ENCODE measurements around the gene LINGO4.
A peak's percentile ranks its signal among the peaks of the same experiment; 100 is the strongest.
"Not testable (repeated sequence)": the region's sequence is repeated elsewhere in the genome, so short reads cannot be mapped to it uniquely, and the experiment has no call there.

Gene LINGO4

DNA sequence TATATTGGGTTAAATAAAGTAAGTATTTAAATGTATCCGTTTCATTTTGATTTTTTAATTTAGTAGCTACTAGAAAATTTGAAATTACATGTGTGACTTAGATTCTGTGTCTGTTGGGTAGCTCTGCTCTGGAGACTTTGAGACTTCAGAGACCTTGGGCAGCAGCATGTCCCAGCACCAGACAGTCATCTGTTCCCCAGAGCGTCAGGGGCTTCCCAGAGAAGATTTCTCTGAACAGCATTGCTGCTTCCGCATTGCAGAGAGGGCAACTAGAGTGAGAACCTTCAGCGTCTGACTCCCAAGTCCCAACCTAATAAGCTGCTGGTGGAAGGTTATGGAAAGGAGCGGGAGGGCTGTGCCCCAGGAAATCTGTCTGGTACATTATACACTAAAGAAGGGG is 6.6 kb downstream of the LINGO4 start:
- TF ChIP-seq ZFX (IDR thresholded peaks at IDR 0.05; ENCODE audit: borderline replicate concordance), result no peak
- TF ChIP-seq, protein P1, sequence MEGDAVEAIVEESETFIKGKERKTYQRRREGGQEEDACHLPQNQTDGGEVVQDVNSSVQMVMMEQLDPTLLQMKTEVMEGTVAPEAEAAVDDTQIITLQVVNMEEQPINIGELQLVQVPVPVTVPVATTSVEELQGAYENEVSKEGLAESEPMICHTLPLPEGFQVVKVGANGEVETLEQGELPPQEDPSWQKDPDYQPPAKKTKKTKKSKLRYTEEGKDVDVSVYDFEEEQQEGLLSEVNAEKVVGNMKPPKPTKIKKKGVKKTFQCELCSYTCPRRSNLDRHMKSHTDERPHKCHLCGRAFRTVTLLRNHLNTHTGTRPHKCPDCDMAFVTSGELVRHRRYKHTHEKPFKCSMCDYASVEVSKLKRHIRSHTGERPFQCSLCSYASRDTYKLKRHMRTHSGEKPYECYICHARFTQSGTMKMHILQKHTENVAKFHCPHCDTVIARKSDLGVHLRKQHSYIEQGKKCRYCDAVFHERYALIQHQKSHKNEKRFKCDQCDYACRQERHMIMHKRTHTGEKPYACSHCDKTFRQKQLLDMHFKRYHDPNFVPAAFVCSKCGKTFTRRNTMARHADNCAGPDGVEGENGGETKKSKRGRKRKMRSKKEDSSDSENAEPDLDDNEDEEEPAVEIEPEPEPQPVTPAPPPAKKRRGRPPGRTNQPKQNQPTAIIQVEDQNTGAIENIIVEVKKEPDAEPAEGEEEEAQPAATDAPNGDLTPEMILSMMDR (IDR thresholded peaks at IDR 0.05), result no peak
- H3K27ac ChIP-seq, result no peak overlapping the region

DNA sequence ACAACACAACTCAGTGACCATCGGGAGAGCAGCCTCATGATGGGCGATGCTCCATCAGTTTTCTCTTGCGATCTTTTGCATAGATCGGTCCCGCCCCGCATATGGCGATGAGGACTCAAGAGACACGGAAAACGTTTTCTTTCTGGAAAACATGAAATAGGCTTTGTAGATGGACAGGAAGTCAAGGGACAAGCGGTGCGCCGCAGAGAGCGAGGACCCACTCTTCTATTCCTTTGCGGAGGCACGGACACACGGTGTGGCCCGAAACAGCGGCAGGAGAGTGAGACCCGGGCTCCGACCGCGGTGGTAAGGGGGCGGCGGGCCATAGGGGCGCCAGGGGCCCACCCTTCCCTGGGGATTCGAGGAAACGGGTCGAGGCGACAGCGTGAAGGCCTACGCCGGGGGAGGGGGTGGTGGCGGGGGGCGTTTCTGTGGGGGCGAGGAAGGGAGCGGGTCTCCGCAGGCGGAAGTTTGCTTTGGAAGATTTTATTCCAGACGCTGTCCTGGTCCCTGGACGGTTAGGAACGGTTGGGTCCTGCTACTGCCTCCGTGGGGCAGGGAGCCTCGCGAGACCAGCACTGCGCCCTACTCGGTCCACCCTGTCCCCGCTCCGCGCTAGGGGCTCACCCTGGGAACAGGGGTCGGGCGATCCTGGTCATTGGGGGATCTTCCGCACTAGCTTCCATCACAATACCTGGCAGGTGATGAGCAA is 14.1 kb downstream of the LINGO4 start:
- peak overlapping the region; percentile 80 for H3K27ac ChIP-seq
- TF ChIP-seq, protein P1 (IDR thresholded peaks at IDR 0.05), result no peak
- no peak for TF ChIP-seq ZFX (IDR thresholded peaks at IDR 0.05; ENCODE audit: borderline replicate concordance)

DNA sequence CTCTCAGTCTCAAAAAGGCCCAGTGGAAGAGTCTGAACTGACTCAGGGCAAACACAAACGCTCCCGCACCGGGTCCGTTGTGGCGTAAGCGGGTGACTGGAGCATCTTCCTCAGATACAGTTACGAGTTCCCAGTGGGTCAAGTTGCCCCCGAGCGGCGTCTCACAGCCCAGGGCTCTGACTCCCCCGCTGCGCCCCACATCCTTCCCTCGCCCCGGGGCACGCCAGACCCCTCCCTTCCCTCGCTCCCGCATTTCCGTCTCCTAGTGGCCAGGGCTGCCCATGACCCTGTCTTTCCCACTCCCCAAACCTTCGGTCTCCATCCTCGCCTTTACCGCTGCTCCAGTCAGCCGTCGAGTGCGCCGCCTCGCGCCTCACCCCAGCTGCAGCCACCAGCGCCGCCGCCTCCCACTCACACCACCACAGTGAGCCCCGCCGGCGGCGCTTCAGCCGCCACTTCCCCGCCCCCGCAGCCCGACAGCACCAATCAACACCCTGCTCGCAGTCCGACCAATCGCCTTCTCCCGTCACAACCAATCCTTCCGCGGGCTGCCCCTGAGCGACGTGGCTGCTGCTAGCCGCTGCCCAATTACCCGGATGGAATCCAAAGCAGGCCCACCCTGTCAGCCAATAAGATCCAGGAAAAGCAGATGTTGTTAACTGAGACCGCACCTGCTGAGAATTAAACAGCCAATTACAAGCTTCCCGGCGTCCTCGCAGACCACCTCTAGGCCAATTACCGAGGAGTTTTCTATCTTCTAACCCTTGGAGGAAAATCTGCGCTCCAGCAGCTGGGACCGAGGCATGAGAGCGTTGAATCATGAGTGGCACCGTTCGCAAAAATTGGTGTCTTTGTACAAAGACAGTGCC is 14.9 kb downstream of the LINGO4 start, which contains the start of gene TDRKH:
Gene TDRKH, minus strand, starts transcription at position 430 of the 869 bp plus-strand sequence. CDS start 7,478 bp downstream, outside the sequence.
- TF ChIP-seq ZFX (IDR thresholded peaks at IDR 0.05; ENCODE audit: borderline replicate concordance), result no peak
- TF ChIP-seq, protein P1 (IDR thresholded peaks at IDR 0.05), result peak; percentile 70
- peak within 1 kb of the TSS; percentile 80 for H3K27ac ChIP-seq

DNA sequence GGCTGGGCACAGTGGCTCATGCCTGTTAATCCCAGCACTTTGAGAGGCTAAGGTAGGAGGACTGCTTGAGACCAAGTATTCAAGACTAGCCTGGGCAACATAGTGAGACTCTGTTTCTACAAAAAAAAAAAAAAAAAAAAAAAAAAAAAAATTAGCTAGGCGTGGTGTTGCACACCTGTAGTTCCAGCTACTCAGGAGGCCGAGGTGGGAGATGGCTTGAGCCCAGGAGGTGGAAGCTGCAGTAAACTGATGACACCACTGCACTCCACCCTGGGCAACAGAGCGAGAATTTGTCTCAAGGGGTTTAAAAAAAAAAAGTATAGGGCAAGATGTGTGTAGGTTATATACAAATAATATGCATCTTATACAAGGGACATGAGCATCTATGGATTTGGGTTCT is 17.5 kb downstream of the LINGO4 start:
- no peak overlapping the region for H3K27ac ChIP-seq
- TF ChIP-seq ZFX (IDR thresholded peaks at IDR 0.05; ENCODE audit: borderline replicate concordance), result no peak
- TF ChIP-seq, protein P1 (IDR thresholded peaks at IDR 0.05), result no peak

DNA sequence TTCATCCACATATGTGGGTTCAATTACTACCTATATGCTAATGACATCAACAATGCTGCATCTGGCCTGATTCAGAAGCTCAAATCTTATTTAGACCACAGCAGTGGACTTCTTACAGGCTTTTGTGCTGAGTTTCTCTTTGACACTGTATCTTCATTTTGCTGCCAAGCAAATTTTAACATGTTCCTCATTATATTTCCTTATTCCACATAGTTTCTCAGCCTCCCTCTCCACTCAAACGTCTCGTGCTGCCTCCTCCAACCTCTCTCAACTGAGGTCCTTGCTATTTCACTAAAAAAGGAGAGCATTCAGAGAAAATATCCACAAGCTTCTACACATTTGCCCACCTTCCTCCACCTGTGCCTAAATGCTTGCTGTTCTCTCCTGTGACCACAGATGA is 21.4 kb downstream of the LINGO4 start:
- no peak for TF ChIP-seq ZFX (IDR thresholded peaks at IDR 0.05; ENCODE audit: borderline replicate concordance)
- TF ChIP-seq, protein P1 (IDR thresholded peaks at IDR 0.05), result no peak
- H3K27ac ChIP-seq, result no peak overlapping the region

DNA sequence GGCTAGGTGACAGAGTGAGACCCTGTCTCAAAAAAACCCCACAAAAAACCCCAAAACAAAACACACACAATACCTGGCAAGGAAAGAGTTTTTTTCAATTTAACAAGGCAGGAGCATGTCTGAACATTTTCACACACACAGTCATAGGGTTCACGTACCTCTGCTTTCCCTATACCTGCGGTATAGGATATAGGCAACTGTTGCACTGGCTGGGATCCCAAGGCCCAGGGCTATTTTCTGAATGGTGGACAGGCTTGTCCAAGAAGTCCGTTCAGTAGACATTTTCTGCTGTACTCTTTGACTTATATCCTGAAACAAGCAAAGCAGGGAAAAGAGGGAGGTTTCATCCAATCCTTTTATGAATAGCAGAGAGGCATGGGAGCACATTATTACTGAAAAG is 22.5 kb downstream of the LINGO4 start:
- H3K27ac ChIP-seq, result no peak overlapping the region
- TF ChIP-seq, protein P1 (IDR thresholded peaks at IDR 0.05), result no peak
- TF ChIP-seq ZFX (IDR thresholded peaks at IDR 0.05; ENCODE audit: borderline replicate concordance), result no peak

DNA sequence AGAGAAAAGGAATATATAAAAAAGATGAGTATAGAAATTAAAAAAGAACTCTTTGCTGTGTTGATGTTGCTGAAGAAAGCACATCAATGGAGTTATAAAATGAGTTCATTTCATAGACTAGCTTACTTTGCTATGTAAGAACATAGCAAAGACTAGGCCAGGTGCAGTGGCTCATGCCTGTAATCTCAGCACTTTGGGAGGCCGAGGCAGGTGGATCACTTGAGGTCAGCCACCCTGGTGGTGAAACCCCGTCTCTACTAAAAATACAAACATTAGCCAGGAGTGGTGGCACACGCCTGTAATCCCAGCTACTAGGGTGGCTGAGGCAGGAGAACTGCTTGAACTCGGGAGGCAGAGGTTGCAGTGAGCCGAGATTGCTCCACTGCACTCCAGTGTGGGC is 23.2 kb downstream of the LINGO4 start:
- not testable (repeated sequence) for H3K27ac ChIP-seq

DNA sequence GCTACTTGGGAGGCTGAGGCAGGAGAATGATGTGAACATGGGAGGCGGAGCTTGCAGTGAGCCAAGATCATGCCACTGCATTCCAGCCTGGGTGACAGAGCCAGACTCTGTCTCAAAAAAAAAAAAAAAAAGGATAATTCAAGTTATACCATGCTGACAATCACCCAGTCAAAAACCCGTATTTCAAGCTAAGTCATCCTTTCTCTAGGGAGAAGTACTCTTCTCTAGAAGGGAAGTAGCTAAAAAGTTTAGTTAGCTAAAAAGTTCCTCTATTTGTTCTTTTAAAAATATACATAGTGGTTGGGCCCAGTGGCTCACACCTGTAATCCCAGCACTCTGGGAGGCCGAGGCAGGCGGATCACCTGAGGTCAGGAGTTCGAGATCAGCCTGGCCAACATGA is 24.5 kb downstream of the LINGO4 start:
- not testable (repeated sequence) for H3K27ac ChIP-seq
